GM12801 (cell line): ENCODE data around the gene VAMP1.

ENCODE experiments used
- TF ChIP-seq, protein P1 (sequence below): IDR thresholded peaks from one replicate; pipeline ENCODE4 v1.5.1; 2011; ENCODE audit warnings: control low read depth; ENCODE audit not compliant: insufficient read length; ENCODE audit errors: extremely low read depth

Gene VAMP1, protein sequence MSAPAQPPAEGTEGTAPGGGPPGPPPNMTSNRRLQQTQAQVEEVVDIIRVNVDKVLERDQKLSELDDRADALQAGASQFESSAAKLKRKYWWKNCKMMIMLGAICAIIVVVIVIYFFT

DNA sequence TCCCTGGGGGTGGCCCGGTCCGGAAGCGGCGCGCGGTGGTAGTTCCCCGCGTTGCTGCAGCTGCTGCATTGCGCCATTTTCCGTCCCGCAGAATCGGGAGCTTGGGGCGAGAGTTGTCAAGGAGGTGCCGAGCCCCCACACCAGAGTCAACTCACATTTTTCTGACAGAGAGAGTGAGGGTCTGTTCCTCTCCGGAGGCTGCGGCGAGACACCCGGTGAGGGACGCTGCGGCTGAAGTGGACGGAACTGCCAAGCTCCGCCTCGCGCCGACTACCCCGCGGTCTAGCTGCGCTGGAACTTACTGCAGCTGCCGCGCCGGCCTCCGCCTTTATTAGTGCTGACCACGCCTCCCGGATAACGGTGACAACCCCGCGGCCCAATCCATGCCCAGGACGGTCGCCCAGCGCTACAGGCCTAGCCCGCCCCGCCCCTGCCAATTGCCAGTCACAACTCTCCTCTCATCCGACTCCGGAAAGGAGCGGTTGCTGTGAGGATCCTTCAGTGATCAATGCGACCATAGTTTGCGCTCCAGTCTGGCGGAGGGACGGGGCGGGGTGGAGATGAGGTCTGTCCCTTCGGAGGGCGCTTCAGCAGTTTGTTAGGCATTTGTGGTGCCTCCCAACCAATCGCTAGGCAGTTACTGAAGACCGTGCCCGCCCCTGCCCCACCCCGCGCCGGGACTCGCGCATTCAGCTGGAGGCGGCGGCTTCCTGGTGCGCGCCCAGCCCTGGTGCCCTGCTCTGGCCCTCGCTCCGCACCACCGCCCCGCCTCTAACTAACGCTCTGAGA, at the start of gene VAMP1:
Gene VAMP1 (minus strand): TSS at position 303 of the 789 bp plus-strand sequence. CDS start 146 bp downstream, at position 157.
- TF ChIP-seq, protein P1, sequence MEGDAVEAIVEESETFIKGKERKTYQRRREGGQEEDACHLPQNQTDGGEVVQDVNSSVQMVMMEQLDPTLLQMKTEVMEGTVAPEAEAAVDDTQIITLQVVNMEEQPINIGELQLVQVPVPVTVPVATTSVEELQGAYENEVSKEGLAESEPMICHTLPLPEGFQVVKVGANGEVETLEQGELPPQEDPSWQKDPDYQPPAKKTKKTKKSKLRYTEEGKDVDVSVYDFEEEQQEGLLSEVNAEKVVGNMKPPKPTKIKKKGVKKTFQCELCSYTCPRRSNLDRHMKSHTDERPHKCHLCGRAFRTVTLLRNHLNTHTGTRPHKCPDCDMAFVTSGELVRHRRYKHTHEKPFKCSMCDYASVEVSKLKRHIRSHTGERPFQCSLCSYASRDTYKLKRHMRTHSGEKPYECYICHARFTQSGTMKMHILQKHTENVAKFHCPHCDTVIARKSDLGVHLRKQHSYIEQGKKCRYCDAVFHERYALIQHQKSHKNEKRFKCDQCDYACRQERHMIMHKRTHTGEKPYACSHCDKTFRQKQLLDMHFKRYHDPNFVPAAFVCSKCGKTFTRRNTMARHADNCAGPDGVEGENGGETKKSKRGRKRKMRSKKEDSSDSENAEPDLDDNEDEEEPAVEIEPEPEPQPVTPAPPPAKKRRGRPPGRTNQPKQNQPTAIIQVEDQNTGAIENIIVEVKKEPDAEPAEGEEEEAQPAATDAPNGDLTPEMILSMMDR, result no peak

DNA sequence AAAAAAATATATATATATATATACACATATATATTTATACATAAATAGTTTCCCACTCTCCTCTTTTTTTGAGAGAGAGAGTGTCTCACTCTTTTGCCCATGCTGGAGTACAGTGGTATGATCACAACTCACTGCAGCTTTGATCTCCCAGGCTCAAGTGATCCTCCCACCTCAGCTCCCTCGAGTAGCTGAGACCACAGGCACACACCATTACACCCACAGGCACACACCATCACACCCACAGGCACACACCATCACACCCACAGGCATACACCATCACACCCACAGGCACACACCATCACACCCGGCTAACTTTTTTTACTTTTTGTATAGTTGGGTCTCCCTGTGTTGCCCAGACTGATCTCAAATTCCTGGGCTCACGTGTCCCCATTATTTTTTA, 49.7 kb upstream of the VAMP1 start:
- TF ChIP-seq, protein P1, result no peak

DNA sequence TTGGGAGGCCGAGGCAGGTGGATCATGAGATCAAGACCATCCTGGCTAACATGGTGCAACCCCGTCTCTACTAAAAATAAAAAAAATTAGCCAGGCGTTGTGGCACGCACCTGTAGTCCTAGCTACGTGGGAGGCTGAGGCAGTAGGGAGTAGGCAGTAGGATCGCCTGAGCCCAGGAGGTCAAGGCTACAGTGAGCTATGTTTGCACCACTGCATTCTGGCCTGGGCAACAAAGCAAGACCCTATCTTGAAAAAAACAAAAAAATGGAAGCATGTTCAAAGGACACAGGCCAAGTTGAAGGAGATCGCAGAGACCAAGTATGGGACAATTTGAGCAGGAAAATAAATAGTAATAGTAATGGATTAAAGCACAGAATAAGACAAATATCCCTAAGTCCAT, 37.6 kb upstream of the VAMP1 start:
- TF ChIP-seq, protein P1, result no peak

DNA sequence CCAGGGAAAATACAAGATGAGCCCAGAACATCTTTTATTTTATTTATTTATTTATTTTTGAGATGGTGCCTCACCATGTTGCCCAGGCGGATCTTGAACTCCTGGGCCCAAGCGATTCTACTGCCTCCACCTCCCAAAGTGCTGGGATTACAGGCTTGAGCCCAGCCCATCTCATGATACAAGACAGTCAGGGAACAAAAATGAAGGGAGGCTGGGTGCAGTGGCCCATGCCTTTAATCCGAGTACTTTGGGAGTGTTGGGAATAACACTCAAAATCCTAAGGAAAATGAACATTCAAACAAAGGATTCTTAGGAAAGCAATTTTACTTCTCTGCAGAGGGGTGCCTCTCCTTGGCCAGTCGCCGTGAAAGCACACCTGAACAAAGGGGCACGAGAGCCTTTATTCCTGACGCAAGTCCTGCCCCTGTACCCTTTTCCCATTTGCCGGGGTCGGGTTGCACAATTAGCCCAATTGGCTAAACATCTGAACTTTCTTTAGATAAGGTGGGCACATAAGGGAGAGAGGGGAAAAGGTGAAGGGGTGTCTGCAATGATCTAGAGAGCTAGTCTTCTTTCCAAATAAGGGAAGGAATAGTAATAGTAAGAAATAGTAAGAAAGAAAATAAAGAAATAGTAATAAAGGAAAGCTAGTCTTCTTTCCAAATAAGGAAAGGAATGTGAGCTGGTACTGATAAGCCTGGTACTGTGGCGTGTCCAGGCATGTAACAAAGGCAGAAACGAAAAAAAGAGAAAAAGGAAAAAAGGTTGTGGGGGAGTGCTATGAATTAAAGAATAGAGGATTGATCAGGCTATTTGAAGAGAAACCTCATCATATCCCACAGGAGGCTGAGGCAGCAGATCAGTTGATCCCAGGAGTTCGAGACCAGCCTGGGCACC, 36.9 kb upstream of the VAMP1 start:
- TF ChIP-seq, protein P1, result no peak

DNA sequence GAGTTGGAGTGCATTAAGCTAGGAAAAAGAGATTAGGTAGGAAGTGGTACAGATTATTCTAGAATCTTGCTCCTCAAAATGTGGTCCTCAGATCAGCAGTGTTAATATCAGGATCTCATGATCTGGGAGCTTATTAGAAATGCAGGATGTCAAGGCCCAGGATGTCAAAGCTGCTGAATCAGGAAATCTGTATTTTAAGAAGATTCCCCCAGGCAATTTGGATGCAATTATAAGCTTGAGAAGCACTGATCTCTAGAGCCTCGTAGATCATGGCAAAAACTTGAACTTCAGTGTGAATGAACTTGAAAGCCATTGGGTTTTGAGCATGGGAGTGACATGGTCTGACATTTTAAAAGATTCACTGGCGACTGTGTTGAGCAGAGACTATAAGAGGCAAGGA, 30.0 kb upstream of the VAMP1 start:
- TF ChIP-seq, protein P1, result no peak

DNA sequence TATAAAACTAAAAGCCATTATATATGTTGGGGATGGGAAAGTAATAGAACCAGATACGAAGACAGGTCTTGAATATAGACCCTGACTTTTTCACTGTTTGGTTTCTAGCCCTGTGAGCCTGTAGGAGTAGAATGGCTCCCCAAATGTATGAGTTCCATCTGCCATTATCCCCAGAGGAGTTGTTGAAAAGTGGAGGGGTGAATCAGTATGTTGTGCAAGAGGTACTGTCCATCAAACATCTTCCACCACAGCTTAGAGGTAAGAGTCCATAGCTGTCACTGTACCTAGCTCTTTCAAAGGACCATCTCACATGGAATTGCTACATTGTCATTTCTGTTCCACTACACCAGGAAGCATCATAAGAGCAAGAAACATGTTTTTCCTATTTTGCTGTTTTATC, 24.5 kb upstream of the VAMP1 start:
- TF ChIP-seq, protein P1, result no peak

DNA sequence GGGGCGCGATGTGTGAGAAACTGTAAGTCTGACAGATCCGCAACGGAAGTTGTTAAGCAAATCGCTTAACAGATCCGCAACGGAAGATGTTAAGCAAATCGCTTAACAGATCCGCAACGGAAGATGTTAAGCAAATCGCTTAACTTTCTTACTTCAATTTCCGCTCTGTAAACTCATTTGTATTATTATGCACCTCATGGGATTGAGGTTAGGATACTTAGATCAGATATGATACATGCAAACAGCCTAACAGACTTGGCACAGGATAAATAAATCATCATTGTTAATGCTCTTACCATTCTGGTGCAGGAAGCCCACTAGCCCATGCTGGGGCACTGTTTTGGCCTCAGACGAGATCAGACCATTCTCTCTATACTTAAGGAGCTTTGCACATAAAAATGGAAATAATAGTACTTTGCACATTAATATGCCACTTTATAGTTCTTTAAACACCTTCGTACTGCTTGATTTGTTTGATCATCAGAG, 23.8 kb upstream of the VAMP1 start:
- TF ChIP-seq, protein P1, result no peak
